GM18517 (cell line): ENCODE measurements around the gene BATF2.
"Not testable (repeated sequence)": the region's sequence is repeated elsewhere in the genome, so short reads cannot be mapped to it uniquely, and the experiment has no call there.

ENCODE experiments used
- ATAC-seq: cut with Tn5 transposase; IDR thresholded peaks from one replicate; pipeline ENCODE4 v1.9.1; 2021; ENCODE audit warnings: mild to moderate bottlenecking, moderate library complexity; ENCODE audit not compliant: unreplicated experiment

BATF2 gene, protein sequence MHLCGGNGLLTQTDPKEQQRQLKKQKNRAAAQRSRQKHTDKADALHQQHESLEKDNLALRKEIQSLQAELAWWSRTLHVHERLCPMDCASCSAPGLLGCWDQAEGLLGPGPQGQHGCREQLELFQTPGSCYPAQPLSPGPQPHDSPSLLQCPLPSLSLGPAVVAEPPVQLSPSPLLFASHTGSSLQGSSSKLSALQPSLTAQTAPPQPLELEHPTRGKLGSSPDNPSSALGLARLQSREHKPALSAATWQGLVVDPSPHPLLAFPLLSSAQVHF

DNA sequence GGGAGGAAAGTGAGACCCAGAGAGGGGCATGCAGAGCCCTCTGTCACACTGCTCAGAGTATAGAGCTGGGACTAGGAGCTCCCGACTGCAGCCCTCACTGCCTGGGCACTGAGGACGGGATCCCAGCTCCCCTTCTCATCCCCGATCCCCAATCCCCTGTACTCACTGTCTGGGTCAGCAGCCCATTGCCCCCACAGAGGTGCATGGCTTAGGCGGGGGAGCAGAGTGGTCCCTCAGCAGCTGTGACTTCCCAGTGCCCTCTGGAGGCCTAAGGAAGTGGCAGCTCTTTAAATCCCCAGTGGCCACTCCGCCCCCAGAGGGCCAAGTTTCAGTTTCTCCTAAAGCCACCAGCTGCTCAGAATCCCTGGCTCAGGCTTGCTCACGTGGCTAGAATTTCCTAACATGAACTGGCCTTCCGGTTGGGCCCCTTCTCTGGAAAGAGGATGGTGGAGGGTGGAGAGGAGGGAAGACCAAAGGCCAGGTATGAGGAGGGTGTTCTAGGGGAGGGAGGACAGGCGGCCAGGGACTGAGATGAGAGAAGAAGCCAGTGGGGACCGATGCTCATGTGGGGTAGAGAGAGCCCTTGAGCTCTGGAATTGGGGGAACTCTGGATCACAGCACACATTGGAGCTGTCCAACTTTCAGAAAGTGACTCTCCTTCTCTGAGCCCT is at the start of gene BATF2:
BATF2 (minus strand) TSS at position 262 of the 671 bp plus-strand sequence; CDS start at position 205, 57 bp downstream.
- no peak for ATAC-seq

DNA sequence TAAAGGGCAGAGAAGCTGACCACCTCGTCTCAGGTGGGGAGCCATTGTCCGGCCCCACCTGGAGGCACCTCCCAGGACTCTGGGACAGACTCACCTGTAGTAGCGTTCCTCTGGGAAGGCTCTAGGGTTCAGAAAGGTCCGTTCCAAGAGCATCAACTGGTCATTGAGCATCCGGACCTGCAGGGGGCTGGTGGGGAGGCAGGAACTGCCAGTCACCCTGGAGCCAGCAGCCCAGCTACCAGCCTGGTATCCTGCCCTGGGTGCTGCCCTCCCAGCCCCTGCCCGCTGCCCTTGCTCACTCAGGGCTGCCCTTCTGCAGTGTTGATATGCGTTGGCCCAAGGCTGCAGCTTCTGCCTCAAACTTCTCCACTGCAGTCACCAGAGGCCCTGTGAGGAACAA is 49.0 kb upstream of the BATF2 start:
- ATAC-seq: no peak

DNA sequence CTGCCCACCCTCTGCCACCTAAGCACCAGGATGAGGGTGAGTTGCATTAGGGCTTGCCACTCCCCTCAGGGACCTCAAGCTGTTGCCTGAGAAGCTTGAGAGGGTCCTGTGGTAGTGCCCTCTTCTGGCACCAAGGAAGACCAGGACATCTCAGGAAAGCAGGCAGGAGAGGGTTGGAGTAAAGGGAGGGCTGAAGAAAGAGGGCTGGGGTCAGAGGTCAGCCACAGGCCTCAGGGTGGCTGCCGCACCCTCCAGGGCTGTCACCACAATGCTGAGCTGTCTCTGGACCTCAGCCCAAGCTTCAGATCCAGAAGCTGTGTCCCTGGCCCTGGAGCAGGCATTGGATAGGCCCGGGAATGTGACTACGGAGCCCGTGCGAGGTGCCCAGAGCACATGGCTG is 48.3 kb upstream of the BATF2 start:
- no peak for ATAC-seq

DNA sequence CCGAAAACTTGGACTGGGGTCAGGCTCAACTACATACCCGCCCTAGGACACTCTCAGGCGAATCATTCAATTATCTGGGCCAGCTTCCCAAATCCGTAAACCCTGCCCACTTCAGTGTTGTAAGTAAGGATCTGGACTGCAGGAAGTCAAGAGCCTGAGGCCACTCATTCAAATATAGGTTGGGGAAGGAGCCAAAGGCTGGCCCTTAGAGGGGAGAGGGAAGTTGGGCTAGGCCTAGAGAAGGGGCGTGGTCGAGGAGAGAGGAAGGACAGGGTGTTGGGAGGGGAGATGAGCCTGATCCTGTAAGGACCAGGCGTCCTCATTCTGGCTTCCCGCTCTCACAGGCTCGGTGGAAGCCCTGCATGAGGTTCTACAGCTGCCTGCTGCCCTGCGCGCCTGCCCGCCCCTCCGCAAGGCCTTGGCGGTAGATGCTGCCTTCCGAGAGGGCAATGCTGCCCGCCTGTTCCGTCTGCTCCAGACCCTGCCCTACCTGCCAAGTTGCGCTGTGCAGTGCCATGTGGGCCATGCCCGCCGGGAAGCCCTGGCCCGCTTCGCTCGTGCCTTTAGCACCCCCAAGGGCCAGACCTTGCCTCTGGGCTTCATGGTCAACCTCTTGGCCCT is 47.2 kb upstream of the BATF2 start:
- no peak for ATAC-seq

DNA sequence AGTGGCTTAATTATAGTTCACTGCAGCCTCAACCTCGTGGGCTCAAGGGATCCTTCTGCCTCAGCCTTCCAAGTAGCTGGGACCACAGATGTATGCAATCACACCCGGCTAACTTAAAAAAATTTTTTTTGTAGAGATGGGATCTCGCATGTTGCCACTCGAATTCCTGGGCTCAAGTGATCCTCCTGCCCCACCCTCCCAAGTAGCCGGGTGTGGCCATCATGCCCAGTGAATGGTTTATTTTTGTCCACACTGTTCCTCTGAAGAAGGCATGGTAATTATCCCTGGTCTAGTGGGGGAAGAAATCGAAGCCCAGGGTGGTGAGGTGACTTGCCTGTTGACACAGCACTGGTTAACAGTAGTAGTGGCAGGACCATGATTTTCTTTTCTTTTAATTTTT is 46.1 kb upstream of the BATF2 start:
- ATAC-seq: no peak

DNA sequence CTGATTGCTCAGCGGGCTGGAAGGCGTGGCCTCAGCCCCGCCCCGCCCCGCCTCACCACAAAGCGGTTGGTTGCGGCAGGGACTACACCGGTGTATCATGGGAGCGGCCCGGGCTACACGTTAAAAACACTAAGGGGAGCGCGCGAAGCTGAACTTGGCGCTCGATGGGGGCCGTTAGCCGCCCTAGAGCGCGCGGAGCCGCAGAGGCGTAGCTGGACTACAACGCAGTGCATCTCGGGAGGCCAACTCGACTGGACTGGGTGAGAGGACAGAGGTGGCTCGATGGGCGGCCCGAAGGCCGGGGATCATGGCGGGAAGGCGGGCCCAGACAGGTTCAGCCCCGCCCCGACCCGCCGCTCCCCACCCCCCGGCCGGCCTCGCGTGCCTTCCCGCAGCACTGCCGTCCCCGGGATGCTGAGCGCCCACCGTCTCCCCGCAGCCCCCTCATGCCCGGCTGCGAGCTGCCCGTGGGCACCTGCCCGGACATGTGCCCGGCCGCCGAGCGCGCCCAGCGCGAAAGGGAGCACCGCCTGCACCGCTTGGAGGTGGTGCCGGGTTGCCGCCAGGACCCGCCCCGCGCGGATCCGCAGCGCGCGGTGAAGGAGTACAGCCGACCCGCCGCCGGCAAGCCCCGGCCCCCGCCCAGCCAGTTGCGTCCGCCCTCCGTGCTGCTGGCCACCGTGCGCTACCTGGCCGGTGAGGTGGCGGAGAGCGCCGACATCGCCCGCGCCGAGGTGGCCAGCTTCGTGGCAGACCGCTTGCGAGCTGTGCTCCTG is 44.3 kb upstream of the BATF2 start, which contains the start of gene SAC3D1:
SAC3D1 (plus strand) TSS at position 364 of the 776 bp plus-strand sequence; CDS start at position 447, 83 bp downstream.
- peak; percentile 86 for ATAC-seq

DNA sequence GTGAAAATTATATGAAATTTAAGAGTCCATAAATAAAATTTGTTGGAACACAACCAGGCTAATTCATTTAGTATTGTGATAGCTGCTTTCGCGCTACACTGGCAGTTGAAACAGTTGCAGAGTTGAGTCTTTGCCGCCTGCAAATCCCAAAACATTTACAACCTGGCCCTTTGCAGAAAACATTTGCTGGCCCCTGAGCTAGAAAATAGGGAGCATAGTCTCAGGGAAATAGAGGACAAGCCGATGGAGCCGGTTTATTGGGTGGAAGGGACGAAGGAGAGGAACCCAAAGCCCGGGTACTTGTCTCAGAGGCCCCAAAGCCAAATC is 43.7 kb upstream of the BATF2 start:
- no peak for ATAC-seq

DNA sequence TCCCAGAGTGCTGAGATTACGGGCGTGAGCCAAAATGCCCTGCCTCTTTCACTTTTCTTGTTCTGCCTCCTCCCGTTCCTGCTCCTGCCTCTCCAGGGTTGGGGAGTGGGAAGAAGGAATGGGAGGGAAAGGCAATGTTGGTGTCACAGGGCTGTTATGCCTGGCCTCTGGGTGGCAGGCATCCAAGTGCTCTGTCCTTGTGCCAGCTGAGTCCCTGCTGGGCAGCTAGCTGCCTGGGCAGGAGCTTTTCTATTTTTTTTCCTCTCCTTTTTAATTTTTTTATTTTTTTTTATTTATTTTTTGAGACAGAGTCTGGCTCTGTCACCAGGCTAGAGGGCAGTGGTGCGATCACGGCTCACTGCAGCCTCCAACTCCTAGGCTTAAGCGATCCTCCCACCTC is 40.2 kb upstream of the BATF2 start:
- no peak for ATAC-seq

DNA sequence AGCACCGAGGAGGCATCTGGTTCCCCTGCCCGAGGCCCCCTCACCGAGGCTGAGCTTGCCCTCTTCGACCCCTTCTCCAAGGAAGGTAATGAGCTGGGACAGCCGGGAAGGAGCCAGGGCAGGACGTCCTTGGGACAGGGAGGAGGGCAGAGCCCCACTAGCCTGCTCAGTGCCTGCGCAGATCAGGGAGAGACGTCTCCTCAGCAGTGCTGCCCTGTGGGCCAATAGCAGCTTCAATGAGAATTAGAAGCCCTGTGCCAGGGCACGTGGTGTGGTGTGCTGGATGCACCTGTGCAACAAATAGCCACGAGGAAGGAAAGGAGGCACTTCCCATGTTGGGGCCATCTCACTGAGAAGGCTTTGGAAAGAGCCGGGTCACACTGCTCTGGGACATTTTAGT is 38.8 kb upstream of the BATF2 start:
- ATAC-seq: no peak

DNA sequence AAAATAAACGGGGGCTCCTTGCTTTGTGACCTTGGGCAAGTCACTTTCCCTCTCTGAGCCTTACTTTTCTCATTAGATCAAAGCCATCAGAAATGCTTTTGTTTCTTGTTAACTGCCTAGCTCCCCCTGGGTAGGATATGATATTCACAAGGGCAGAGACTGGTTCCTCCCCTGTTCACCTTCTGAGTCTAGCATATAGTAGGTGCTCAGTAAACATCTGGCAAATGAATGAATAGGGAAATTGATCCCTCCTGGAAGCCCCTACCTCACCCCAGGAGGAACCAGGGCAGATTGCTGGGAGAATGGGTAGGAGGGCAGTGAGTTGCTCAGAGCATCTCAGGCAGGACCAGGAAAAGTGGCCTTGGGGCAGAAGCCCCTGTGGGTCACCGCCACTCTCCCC is 37.7 kb upstream of the BATF2 start:
- no peak for ATAC-seq

DNA sequence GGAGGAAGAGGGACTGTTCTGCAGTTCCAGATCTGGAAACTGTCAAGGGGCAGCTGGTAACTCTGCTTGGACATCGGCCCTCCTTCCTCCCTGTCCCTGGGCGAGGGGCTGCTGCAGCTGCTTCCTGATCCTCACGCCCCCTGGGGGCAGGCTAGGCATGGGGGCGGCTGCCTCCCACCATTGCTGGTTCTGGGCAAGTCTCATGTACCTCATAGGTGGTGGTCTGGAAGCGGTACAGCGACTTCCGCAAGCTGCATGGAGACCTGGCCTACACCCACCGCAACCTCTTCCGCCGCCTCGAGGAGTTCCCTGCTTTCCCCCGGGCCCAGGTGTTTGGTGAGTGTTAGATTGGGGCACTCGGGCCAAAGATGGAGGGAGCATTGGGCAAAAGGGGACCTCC is 35.4 kb upstream of the BATF2 start:
- no peak for ATAC-seq

DNA sequence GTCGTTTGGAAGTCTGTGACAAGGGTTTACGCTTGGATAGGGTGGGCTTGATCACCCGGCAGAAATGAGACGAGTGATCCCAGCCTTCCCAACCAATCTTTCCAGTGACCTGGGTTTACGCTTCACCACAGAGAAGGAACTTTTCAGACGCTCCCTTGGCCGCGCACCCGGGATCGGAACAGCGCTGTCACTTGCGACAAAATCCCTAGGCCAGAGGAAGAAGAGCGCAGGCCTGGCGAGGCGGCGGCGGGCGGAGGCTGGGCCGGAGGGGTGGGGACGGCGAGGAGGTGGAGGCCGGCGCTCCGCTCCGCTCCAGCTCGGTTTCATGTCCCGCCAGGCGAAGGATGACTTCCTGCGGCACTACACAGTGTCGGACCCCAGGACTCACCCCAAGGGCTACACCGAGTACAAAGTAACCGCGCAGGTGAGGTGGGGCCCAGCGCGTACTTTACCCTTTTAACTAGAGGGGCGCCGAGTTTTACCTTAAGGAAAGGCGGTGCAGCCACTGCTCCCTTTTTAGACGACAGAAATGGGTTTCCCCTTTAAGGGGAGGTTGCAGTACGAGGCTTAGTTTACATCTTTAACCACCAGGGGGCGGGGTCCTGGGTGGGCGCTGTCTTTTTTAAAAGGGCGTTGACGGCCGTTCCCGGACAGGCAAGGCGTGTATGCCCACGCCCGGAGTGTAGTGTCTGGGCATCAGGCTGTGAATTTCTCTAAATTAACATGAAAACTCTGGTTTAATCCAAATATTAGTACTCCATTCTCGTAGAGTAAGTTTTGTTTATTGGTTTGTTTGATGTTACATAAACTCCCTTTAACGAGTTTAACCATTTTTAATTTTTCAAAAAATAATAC is 30.7 kb upstream of the BATF2 start, which contains the start of gene SNX15:
SNX15 (plus strand) TSS at position 227 of the 855 bp plus-strand sequence; CDS start at position 326, 99 bp downstream.
- peak; percentile 92 for ATAC-seq

DNA sequence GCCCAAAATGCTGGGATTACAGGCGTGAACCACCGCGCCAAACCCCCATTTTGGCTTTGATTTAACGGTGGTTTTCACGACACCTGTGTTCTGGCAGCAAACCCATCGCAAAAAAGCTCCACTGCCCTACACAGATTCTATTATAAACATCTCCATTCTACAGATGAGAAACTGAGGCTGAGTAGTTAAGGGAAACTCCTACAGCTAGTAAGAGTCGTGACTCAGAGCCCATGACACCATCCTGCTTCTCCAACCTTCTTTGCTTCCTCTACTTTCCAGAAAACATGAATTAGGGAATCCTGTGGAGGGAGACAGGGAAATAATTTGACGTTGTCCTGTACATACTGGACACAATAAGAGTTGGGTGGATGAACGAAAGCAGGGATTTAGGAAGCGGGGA is 30.0 kb upstream of the BATF2 start:
- no peak for ATAC-seq

DNA sequence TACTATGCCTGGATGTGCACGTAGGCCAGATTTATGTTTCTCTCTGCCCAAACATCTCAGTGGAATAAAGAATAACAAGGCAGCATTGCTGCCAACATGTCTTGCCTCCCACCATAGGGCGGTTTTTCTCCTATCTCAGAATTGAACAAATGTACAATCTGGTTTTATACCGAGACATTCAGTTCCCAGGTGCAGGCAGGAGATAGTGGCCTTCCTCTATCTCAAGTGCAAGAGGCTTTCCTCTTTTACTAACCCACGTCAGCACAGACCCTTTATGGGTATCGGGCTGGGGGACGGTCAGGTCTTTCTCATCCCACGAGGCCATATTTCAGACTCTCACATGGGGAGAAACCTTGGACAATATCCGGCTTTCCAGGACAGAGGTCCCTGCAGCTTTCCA is 26.7 kb upstream of the BATF2 start:
- ATAC-seq: not testable (repeated sequence)

DNA sequence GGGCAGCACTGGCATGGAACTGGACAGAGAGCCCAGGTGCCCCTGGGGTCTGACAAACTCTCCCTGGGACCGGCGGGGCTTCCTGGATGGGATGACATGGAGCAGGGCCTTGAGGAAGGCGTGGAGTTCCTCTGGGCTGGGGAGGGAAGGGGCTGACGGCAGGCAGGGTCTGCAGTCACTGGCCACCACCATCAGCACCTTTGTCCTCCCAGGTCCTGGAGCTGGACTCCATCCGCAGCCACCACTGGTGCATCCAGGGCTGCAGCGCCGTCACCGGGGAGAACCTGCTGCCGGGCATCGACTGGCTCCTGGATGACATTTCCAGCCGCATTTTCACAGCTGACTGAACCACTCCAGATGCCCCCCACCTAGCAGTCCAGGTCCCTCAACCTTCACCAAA is 24.7 kb upstream of the BATF2 start:
- ATAC-seq: no peak

DNA sequence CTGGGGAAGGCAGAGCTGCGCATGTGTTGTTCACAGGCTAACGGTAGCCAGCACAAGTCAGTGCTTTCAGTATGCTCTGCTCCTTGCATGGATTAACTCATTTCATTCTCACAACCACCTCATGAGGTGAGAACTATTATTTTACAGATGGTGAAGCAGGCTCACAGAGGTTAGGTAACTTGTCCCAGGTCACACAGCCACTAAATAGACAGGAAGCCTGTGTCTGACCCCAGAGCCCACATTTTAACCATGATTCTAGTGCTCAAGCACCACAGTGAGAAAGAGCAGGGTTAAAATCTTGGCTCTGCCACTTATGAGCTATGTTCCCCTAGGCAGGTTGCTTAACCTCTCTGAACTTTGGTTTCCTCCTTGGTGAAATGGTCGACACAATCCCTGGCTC is 24.2 kb upstream of the BATF2 start:
- ATAC-seq: no peak

DNA sequence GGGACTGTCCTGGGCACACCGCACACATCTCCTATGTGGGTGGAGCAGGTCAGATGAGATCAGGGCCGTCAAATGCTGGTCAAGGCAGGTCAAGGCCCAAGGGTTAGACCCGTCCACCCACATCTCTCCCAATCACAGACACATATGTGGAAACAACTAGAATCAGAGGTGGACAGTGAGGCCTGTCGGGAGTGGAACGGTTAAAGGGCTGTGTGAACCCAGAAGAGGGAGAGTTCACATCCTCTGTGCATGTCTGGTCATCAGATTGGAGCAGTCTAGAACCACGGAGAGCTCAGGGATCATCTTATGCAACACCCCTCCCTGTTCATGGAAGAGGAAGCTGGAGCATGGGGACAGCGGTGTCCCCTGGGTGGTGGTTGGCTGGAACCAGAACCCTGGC is 23.1 kb upstream of the BATF2 start:
- ATAC-seq: no peak

DNA sequence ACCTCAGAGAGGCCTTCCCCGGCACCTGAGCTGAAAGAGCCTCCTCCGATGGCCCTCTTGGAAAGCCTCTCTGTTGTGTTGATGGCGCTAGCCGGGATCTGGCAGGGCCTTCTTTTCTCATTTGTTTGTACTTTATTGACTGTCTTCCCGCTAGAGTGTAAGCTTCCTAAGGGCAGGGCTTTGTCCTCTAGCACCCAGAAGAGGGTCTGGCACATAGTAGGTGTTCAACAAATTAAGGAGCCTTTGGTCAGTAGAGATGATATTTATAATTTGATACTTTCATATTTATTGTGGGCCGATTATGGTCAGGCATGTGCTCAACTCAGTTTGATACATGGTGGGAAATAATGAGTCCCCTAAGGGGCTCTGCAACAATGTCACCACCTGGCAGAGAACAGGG is 21.2 kb upstream of the BATF2 start:
- no peak for ATAC-seq

DNA sequence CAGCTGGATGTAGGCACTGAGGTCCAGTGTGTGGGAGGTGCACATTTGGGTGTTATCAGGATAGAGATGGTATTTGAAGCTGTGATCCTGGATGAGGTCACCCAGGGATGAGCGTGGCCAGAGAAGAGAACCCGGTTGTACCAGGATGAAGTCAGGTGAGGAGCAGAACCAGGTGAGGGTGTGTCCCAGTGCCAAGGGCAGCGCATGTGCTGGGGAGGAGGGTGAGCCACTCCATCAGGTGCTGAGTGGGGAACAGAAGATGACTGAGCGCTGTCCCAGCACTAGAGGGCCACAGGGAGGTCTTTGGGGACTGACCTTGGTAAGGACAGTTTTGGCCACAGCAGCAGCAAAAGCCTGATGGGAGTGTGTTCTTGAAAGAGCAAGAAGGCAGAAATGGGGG is 19.9 kb upstream of the BATF2 start:
- ATAC-seq: no peak

DNA sequence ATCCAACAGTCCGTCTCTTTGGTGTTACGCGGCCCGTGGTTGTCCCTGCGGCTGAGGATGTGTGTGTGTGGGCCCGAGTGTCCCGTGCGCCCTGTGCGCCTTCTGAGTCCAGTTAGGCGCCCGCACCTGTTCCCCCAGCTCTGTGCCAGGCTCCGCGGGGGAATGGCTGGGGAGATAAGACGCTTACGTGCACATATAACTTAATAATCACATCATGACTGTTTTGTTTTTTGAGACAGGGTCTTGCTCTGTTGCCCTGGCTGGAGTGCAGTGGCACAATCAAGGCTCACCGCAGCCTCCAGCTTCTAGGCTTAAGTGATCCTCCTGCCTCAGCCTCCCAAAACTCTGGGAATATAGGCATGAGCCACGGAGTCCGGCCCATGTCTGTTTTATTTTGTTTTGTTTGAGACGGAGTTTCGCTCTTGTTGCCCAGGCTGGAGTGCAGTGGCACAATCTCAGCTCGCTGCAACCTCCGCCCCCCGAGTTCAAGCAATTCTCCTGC is 18.0 kb upstream of the BATF2 start:
- no peak for ATAC-seq
